GM21528 (cell line): Measurements from ENCODE around the gene LPCAT3.

Source experiments
- ATAC-seq: cut with Tn5 transposase; IDR thresholded peaks from one replicate; pipeline ENCODE4 v1.9.1; 2021; ENCODE audit warnings: mild to moderate bottlenecking, moderate library complexity; ENCODE audit not compliant: unreplicated experiment, low FRiP score

Gene LPCAT3

GRCh38 chr12:6954316-6955107, 63.8 kb downstream of the LPCAT3 start:
- no peak for ATAC-seq

GRCh38 chr12:6953442-6954315, 64.6 kb downstream of the LPCAT3 start:
- ATAC-seq, result peak; percentile 44

- ATAC-seq, result no peak
Measured at GRCh38 chr12:6952863-6953441, 65.3 kb downstream of the LPCAT3 start.

GRCh38 chr12:6952121-6952862, 66.0 kb downstream of the LPCAT3 start:
- ATAC-seq, result no peak

- ATAC-seq, result no peak
Measured at GRCh38 chr12:6951551-6952120, 66.6 kb downstream of the LPCAT3 start.

- ATAC-seq, result no peak
Measured at GRCh38 chr12:6950811-6951540, 67.3 kb downstream of the LPCAT3 start, which contains the start of gene PTPN6. TSS of gene PTPN6 (plus strand) at chr12:6951356. CDS start at chr12:6951513, 157 bp downstream.

DNA sequence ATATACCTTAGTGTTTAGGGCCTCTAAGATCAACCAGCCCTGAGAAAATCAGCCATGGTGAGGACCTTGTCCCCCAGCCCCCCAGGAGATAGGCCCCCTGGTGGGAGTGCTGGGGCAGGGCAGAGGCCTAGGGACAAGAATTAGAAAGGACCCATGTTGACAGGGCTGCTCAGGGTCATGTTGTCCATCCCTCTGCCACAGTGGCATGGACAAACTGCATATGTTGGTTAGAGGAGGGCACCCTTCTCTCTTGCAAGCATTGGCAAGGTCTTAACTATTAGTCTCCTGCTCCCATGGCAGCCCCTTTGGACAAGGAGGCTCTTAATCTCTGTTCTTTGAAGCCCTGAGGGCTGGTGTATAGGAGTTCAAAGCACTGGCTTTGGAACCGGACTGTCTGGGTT, 67.9 kb downstream of the LPCAT3 start:
- no peak for ATAC-seq

GRCh38 chr12:6948873-6949594, 69.2 kb downstream of the LPCAT3 start:
- no peak for ATAC-seq

DNA sequence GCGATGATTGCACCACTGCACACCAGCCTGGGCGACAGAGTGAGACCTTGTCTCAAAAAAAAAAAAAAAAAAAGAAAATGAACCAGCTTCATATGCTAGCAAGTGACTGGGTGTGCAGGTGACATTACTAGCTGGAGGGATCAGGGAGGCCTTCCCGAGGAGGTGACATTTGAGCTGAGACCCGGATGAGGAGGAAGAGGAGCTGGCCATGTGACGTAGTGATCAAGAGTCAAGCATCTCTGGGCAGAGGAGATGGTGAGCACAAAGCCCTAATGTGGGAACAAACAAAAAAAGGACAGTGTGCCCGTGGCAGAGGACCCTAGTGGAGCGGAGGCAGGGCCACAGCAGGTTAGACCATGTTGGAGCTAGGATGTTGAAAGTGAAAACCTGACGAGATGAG, 70.7 kb downstream of the LPCAT3 start:
- ATAC-seq, result no peak

DNA sequence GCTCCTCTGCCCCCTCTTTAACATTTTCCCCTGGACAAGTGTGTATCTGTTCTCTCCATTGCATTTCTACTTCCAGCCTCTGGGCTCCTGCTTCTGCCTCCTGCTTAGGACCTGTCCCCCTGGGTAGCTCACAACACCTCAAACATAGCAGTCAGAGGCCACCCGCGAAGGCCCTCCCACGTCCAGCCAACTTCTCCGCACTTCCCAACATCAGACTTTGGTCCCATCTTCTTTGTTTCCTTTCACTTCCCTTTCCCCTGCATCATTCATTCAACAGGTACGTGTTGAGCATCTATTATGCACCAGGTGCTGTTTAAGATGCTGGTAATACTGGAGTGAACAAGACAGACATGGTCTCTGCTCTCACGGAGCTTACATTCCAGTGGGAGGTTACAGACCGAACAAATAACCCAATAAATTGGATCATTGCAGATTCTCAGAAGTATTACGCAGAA, 71.3 kb downstream of the LPCAT3 start:
- no peak for ATAC-seq

DNA sequence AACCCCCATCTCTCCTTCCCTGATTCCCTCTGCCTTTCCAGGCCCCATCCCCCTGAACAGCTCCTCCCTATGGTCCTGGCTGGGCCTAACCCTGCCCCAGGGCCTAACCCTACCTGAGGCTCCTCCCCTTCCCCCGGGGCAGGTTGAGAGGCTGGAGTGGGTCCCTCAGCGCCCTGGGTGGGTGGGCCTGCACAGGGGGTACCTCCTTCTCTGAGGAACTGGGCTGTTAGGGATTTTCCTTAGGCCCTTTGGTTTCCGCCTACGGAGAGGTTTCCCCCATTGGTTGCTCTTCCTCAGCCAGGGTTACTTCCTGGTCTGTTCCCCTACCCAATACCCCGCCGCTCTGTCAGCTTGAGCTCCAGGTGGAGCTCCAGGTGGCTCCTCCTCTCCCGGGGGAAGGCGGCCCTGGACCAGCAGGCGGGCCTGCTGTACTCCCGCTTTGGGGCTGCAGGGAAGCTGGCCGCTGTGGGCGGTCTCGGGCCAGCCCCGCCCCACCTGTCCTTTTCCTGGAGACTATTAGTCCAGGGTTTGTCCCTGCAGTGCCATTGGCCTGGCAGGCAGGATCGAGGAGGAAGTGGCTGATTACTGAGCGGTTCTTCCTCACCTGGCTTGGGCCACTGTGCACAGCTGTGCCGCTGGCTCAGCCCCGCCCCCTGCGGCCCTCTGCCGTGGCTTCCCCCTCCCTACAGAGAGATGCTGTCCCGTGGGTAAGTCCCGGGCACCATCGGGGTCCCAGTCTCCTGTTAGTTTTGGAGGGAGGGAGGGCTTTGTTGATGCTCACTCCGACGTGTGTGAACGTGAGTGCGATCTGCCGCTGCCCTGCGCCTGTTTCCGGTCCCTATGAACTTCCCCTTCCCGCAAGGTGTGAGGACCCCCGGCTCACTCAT, 72.0 kb downstream of the LPCAT3 start:
- peak; percentile 20 for ATAC-seq

DNA sequence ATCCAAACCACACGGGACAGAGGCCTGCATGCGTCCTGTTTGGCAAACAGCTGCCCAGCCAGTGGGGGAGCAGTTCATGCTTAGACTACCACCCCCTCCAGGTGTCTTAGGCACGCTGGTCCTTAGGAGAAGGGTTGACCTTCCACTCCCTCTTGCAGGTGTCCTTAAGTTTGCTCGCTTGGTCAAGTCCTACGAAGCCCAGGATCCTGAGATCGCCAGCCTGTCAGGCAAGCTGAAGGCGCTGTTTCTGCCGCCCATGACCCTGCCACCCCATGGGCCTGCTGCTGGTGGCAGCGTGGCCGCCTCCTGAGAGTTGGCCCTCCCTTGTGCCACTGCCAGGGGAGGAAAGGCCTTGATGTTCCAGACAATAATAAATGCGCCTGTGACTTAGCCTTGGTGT, 72.7 kb downstream of the LPCAT3 start:
- ATAC-seq, result no peak

GRCh38 chr12:6944381-6945186, 73.7 kb downstream of the LPCAT3 start:
- peak; percentile 27 for ATAC-seq

DNA sequence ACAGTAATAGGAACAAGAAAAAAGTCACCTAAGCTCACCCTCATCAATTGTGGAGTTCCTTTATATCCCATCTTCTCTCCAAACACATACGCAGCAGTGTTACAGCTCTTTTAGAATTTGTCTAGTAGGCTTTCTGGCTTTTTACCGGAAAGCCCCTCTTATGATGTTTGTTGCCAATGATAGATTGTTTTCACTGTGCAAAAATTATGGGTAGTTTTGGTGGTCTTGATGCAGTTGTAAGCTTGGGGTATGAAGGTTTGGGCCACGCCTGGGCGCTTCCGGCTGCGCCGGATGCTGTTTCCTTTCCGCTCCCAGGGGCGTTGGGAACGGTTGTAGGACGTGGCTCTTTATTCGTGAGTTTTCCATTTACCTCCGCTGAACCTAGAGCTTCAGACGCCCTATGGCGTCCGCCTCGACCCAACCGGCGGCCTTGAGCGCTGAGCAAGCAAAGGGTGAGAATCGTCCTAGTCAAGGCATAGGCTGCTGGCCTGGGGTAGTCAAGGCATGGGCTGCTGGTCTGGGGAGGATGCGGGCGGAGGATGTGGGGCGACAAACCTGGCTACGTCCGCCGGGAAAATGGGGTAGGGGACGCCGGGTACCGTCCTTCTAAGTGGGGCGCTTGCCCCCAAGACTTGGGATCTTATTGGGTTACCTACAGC, 74.4 kb downstream of the LPCAT3 start, which contains the start of the genes C12orf57 and RNU7-1:
TSS of gene C12orf57 (plus strand) at position 301 of the 659 bp plus-strand sequence. CDS start at position 401, 100 bp downstream.
TSS of gene RNU7-1 (plus strand) at position 95 of the 659 bp plus-strand sequence.
- ATAC-seq, result peak; percentile 25

GRCh38 chr12:6943389-6943721, 74.9 kb downstream of the LPCAT3 start:
- ATAC-seq, result peak; percentile 24

- ATAC-seq, result no peak
Measured at GRCh38 chr12:6942331-6942665, 76.0 kb downstream of the LPCAT3 start.
